HepG2 (cell line): ENCODE measurements around the gene OSBPL1A. TPM values are rescaled to one million over a fixed set of nuclear protein-coding genes. Genes with fewer than 3 reads are reported as not detected.
A peak's percentile ranks its signal among the peaks of the same experiment; 100 is the strongest.

ENCODE experiments used
- AGO1 ChIP-seq: fragments of 200-400 bp; formaldehyde crosslinking; IDR thresholded peaks from 2 replicates; pipeline ENCODE4 v1.6.1; 2017; ENCODE audit warnings: mild to moderate bottlenecking, low read depth, low read length, moderate library complexity; ENCODE audit not compliant: poor library complexity, severe bottlenecking
- ARHGAP35 ChIP-seq: sonication (generic); formaldehyde crosslinking; IDR thresholded peaks from 2 replicates; pipeline ENCODE4 v1.9.0; 2022; ENCODE audit warnings: mild to moderate bottlenecking, inconsistent platforms, moderate library complexity, missing genetic modification reagents, borderline replicate concordance
- FOSL2 ChIP-seq: sonication (generic); formaldehyde crosslinking; IDR thresholded peaks from 2 replicates; pipeline ENCODE4 v1.4.0; 2020; ENCODE audit warnings: missing genetic modification reagents
- FOXK2 ChIP-seq: fragments of 450-650 bp; IDR thresholded peaks from 2 replicates; pipeline ENCODE4 v1.6.1; 2016
- GFI1 ChIP-seq: sonication (generic); formaldehyde crosslinking; IDR thresholded peaks from 2 replicates; pipeline ENCODE4 v1.5.0; 2020; ENCODE audit warnings: missing genetic modification reagents, mild to moderate bottlenecking, borderline replicate concordance
- GLI4 ChIP-seq: sonication (generic); formaldehyde crosslinking; IDR thresholded peaks from 2 replicates; pipeline ENCODE4 v1.5.1; 2020; ENCODE audit warnings: missing genetic modification reagents, mild to moderate bottlenecking, moderate library complexity, borderline replicate concordance
- HIVEP1 ChIP-seq: sonication (generic); formaldehyde crosslinking; IDR thresholded peaks from 2 replicates; pipeline ENCODE4 v1.4.0; 2020; ENCODE audit warnings: mild to moderate bottlenecking, missing genetic modification reagents
- HNF1A ChIP-seq, 2 experiments: sonication (generic) in 1 of 2; formaldehyde crosslinking in 1 of 2; IDR thresholded peaks; 2 replicates each; pipeline versions ENCODE4 v1.4.0 to v1.6.1; 2016 to 2020; ENCODE audit warnings: borderline replicate concordance in 1 of 2, low read depth in 1 of 2, mild to moderate bottlenecking in 1 of 2, missing genetic modification reagents in 1 of 2
- HOXA7 ChIP-seq: sonication (generic); formaldehyde crosslinking; IDR thresholded peaks from 2 replicates; pipeline ENCODE4 v1.8.1; 2022; ENCODE audit warnings: mild to moderate bottlenecking, missing genetic modification reagents, moderate library complexity
- MAFF ChIP-seq: IDR thresholded peaks from 2 replicates; pipeline ENCODE4 v1.6.1; 2011; ENCODE audit warnings: low read depth, low read length, improper control_type of control experiment
- MAFK ChIP-seq, 2 experiments: IDR thresholded peaks in 1 of 2; conservative IDR thresholded peaks in 1 of 2; 2 replicates each; pipeline ENCODE4 v1.6.1; 2011; ENCODE audit warnings: improper control_type of control experiment in 2 of 2, low read length in 2 of 2
- NR2F2 ChIP-seq: IDR thresholded peaks from 2 replicates; pipeline ENCODE4 v1.6.1; 2012; ENCODE audit warnings: low read depth, inconsistent platforms, borderline replicate concordance
- RARA ChIP-seq: IDR thresholded peaks from 2 replicates; pipeline ENCODE4 v1.6.1; 2016; ENCODE audit warnings: missing genetic modification reagents, missing compliant biosample characterization
- SETDB1 ChIP-seq: sonication (generic); formaldehyde crosslinking; IDR thresholded peaks from 2 replicates; pipeline ENCODE4 v1.5.1; 2020; ENCODE audit warnings: missing genetic modification reagents, mild to moderate bottlenecking, borderline replicate concordance
- SIX1 ChIP-seq: sonication (generic); formaldehyde crosslinking; IDR thresholded peaks from 2 replicates; pipeline ENCODE4 v1.4.0; 2020; ENCODE audit warnings: missing genetic modification reagents, borderline replicate concordance
- SKI ChIP-seq: fragments of 450-650 bp; IDR thresholded peaks from one replicate; pipeline ENCODE4 v1.6.1; 2018; ENCODE audit warnings: mild to moderate bottlenecking; ENCODE audit not compliant: partially characterized antibody
- TBL1XR1 ChIP-seq: fragments of 150-350 bp; IDR thresholded peaks from 2 replicates; pipeline ENCODE4 v1.6.1; 2014; ENCODE audit warnings: borderline replicate concordance, low read length; ENCODE audit not compliant: partially characterized antibody
- THYN1 ChIP-seq: sonication (generic); formaldehyde crosslinking; IDR thresholded peaks from 2 replicates; pipeline ENCODE4 v1.8.1; 2023; ENCODE audit warnings: low read depth, mild to moderate bottlenecking, moderate library complexity, missing genetic modification reagents, borderline replicate concordance
- ZNF362 ChIP-seq: sonication (generic); formaldehyde crosslinking; IDR thresholded peaks from 2 replicates; pipeline ENCODE4 v1.4.0; 2020; ENCODE audit warnings: missing genetic modification reagents, mild to moderate bottlenecking, borderline replicate concordance
- ZNF446 ChIP-seq: sonication (generic); formaldehyde crosslinking; IDR thresholded peaks from 2 replicates; pipeline ENCODE4 v1.5.0; 2020; ENCODE audit warnings: mild to moderate bottlenecking, missing genetic modification reagents
- ZNF7 ChIP-seq: IDR thresholded peaks from 2 replicates; pipeline ENCODE4 v1.6.1; 2016; ENCODE audit warnings: missing biosample characterization, missing genetic modification reagents
- ZNF747 ChIP-seq: sonication (generic); formaldehyde crosslinking; IDR thresholded peaks from 2 replicates; pipeline ENCODE4 v1.8.1; 2023; ENCODE audit warnings: missing genetic modification reagents, mild to moderate bottlenecking, borderline replicate concordance
- ZNF816 ChIP-seq: sonication (generic); formaldehyde crosslinking; IDR thresholded peaks from 2 replicates; pipeline ENCODE4 v1.8.0; 2022; ENCODE audit warnings: missing genetic modification reagents, mild to moderate bottlenecking, borderline replicate concordance
- ZSCAN29 ChIP-seq: sonication (generic); formaldehyde crosslinking; conservative IDR thresholded peaks from 2 replicates; pipeline ENCODE4 v1.4.0; 2020; ENCODE audit warnings: mild to moderate bottlenecking, missing genetic modification reagents
- ZZZ3 ChIP-seq: sonication (generic); formaldehyde crosslinking; IDR thresholded peaks from 2 replicates; pipeline ENCODE4 v1.4.0; 2020; ENCODE audit warnings: missing genetic modification reagents, mild to moderate bottlenecking, borderline replicate concordance
- polyA plus RNA-seq, 8 experiments: library from polyadenylated mRNA; depleted of rRNA in 3 of 8; stranded (reverse) in 7 of 8; unstranded in 1 of 8; fragments of >200 nt; fragmentation: Illumina TruSeq in 4 of 8; extraction: Trizol in 4 of 8; gene quantifications; 2 replicates each; pipeline versions ENCODE4 v1.2.1 to v1.2.3, GENCODE V29; 2011 to 2016; ENCODE audit warnings: low read depth in 4 of 8, missing spikeins in 1 of 8, mixed read lengths in 1 of 8; ENCODE audit not compliant: insufficient read depth in 1 of 8
- total RNA-seq, 5 experiments: library from RNA; depleted of rRNA; stranded (reverse); fragments of >200 nt; fragmentation: Illumina TruSeq; extraction: Trizol; gene quantifications; 2 replicates each; pipeline ENCODE4 v1.2.3, GENCODE V29; 2016; ENCODE audit warnings: low read depth in 1 of 5

The OSBPL1A gene
- total and polyA plus RNA-seq, 2 of the 13 experiments (the other 11 are each of a cell fraction or from before 2014, with no cell fraction given), result 0.02 TPM; not detected in 1

- TF ChIP-seq HNF1A (IDR thresholded peaks at IDR 0.05; ENCODE audit: low read depth) (0 out of 2 replicates have a peak, but pooled peaks have one; percentile 21), HNF1A (CRISPR knock-in tag; IDR thresholded peaks at IDR 0.05; ENCODE audit: borderline replicate concordance) (peak; percentile 28; the same call in 1 of the 2 replicates), ZNF816 (CRISPR knock-in tag) (no peak), AGO1 (no peak), FOSL2 (CRISPR knock-in tag) (no peak), ARHGAP35 (no peak), ZZZ3 (CRISPR knock-in tag) (no peak), ZNF362 (CRISPR knock-in tag) (peak; percentile 89), ZNF747 (CRISPR knock-in tag) (no peak), MAFK (conservative IDR thresholded peaks at IDR 0.05 in 1 of 2, IDR thresholded peaks at IDR 0.05 in 1 of 2; ENCODE audit: low read length in 2 of 2) (peak; percentile 61), NR2F2 (no peak), ZNF446 (CRISPR knock-in tag) (no peak), SETDB1 (CRISPR knock-in tag) (no peak), ZSCAN29 (no peak), RARA (peak; percentile 60), HIVEP1 (CRISPR knock-in tag) (no peak), GFI1 (CRISPR knock-in tag) (no peak), FOXK2 (no peak), MAFF (peak; percentile 63), THYN1 (CRISPR knock-in tag) (no peak), SKI (peak; percentile 82), ZNF7 (CRISPR knock-in tag) (no peak), TBL1XR1 (peak; percentile 82), HOXA7 (CRISPR knock-in tag) (no peak), GLI4 (CRISPR knock-in tag) (no peak), SIX1 (CRISPR knock-in tag) (peak; percentile 53; the same call in 1 of the 2 replicates)
Measured at GRCh38 chr18:24114924-24115549, 282.6 kb downstream of the OSBPL1A start (continued).
